Stomach smooth muscle (tissue), 2 donors: Measurements from ENCODE around the gene ADGRD1.

Experiments
- H3K27ac ChIP-seq: one replicate; pipeline ENCODE4 v1.7.0; 2013; ENCODE audit warnings: mild to moderate bottlenecking, low read length, inconsistent platforms
- H3K27me3 ChIP-seq, 2 donors: one replicate each; pipeline ENCODE4 v1.7.0; 2013; ENCODE audit warnings: low read length in 2 of 2; ENCODE audit not compliant: insufficient read depth in 2 of 2, control insufficient read depth in 1 of 2
- H3K36me3 ChIP-seq, 2 donors: one replicate each; pipeline ENCODE4 v1.7.0; 2013; ENCODE audit warnings: low read length in 2 of 2; ENCODE audit not compliant: control insufficient read depth in 2 of 2, insufficient read depth in 2 of 2
- H3K4me1 ChIP-seq: one replicate; pipeline ENCODE4 v1.7.0; 2013; ENCODE audit warnings: low read length; ENCODE audit not compliant: control insufficient read depth, insufficient read depth
- H3K4me3 ChIP-seq, 2 donors: one replicate each; pipeline ENCODE4 v1.7.0; 2013; ENCODE audit warnings: low read length in 2 of 2
- H3K9ac ChIP-seq, 2 donors: one replicate each; pipeline ENCODE4 v1.7.0; 2013; ENCODE audit warnings: low read length in 2 of 2, mild to moderate bottlenecking in 1 of 2
- H3K9me3 ChIP-seq, 2 donors: one replicate each; pipeline ENCODE4 v1.7.0; 2013; ENCODE audit warnings: low read length in 2 of 2; ENCODE audit not compliant: control insufficient read depth in 2 of 2
- donor health status: healthy.
- donor health status: Pancreatic carcinoma.

The ADGRD1 gene

GRCh38 chr12:130975116-130975515 is 21.4 kb downstream of the ADGRD1 start:
- no peak overlapping the region for H3K27ac ChIP-seq
- H3K9ac ChIP-seq: no peak overlapping the region
- peaks cover 19 to 30% of the 10 kb centered on the region in 2 donors for H3K36me3 ChIP-seq
- no peaks in the 10 kb centered on the region for H3K27me3 ChIP-seq
- no peaks in the 10 kb centered on the region for H3K9me3 ChIP-seq
- H3K4me3 ChIP-seq: no peak overlapping the region
- peaks cover 7% of the 10 kb centered on the region for H3K4me1 ChIP-seq

GRCh38 chr12:130976171-130976720 is 22.5 kb downstream of the ADGRD1 start:
- Histone ChIP-seq H3K27ac (no peak overlapping the region), H3K4me1 (peaks cover 10% of the 10 kb centered on the region), H3K27me3 (no peaks in the 10 kb centered on the region), H3K9me3 (no peaks in the 10 kb centered on the region), H3K9ac (no peak overlapping the region), H3K36me3 (peaks cover 14 to 28% of the 10 kb centered on the region in 2 donors), H3K4me3 (no peak overlapping the region)

GRCh38 chr12:130977046-130977742 is 23.5 kb downstream of the ADGRD1 start:
- Histone ChIP-seq H3K27me3 (no peaks in the 10 kb centered on the region), H3K4me3 (no peak overlapping the region), H3K9ac (no peak overlapping the region), H3K27ac (no peak overlapping the region), H3K9me3 (no peaks in the 10 kb centered on the region), H3K36me3 (peaks cover 9 to 23% of the 10 kb centered on the region in 2 donors), H3K4me1 (peaks cover 17% of the 10 kb centered on the region)

GRCh38 chr12:130977743-130978095 is 24.0 kb downstream of the ADGRD1 start:
- H3K4me1 ChIP-seq: peaks cover 17% of the 10 kb centered on the region
- no peak overlapping the region for H3K4me3 ChIP-seq
- H3K36me3 ChIP-seq: peaks cover 9 to 20% of the 10 kb centered on the region in 2 donors
- H3K27ac ChIP-seq: no peak overlapping the region
- no peak overlapping the region for H3K9ac ChIP-seq
- no peaks in the 10 kb centered on the region for H3K27me3 ChIP-seq
- no peaks in the 10 kb centered on the region for H3K9me3 ChIP-seq

- Histone ChIP-seq H3K36me3 (peaks cover 6 to 13% of the 10 kb centered on the region in 2 donors), H3K9me3 (no peaks in the 10 kb centered on the region), H3K4me1 (peaks cover 17% of the 10 kb centered on the region), H3K27me3 (no peaks in the 10 kb centered on the region), H3K27ac (no peak overlapping the region), H3K9ac (no peak overlapping the region), H3K4me3 (no peak overlapping the region)
Observed at GRCh38 chr12:130978785-130979184, 25.1 kb downstream of the ADGRD1 start.

- Histone ChIP-seq H3K27me3 (no peaks in the 10 kb centered on the region), H3K9me3 (no peaks in the 10 kb centered on the region), H3K9ac (no peak overlapping the region), H3K4me1 (peaks cover 17% of the 10 kb centered on the region), H3K36me3 (no peaks in the 10 kb centered on the region), H3K27ac (no peak overlapping the region), H3K4me3 (peak overlapping the region in 1 of 2 donors; percentile 3)
Observed at GRCh38 chr12:130981074-130981742, 27.5 kb downstream of the ADGRD1 start.

- Histone ChIP-seq H3K4me1 (peaks cover 18% of the 10 kb centered on the region), H3K27ac (no peak overlapping the region), H3K9me3 (no peaks in the 10 kb centered on the region), H3K4me3 (no peak overlapping the region), H3K36me3 (peaks cover 0 to under 1% of the 10 kb centered on the region in 2 donors), H3K9ac (no peak overlapping the region), H3K27me3 (no peaks in the 10 kb centered on the region)
Observed at GRCh38 chr12:130981911-130982310, 28.2 kb downstream of the ADGRD1 start.

- Histone ChIP-seq H3K9ac (no peak overlapping the region), H3K36me3 (peaks cover 0 to 4% of the 10 kb centered on the region in 2 donors), H3K9me3 (no peaks in the 10 kb centered on the region), H3K27ac (no peak overlapping the region), H3K4me3 (no peak overlapping the region), H3K4me1 (peaks cover 15% of the 10 kb centered on the region), H3K27me3 (no peaks in the 10 kb centered on the region)
Observed at GRCh38 chr12:130982565-130983225, 29.0 kb downstream of the ADGRD1 start.

GRCh38 chr12:130983328-130984017 is 29.8 kb downstream of the ADGRD1 start:
- Histone ChIP-seq H3K27ac (no peak overlapping the region), H3K36me3 (peaks cover 0 to 4% of the 10 kb centered on the region in 2 donors), H3K9ac (no peak overlapping the region), H3K4me1 (peaks cover 14% of the 10 kb centered on the region), H3K27me3 (no peaks in the 10 kb centered on the region), H3K4me3 (no peak overlapping the region), H3K9me3 (no peaks in the 10 kb centered on the region)
